NCI-H446 treated with DMSO at 0.1 percent for 48 hours (cell line): ENCODE results near the gene PROM1.

Source experiments
- DNase-seq: peaks from one replicate; lab custom pipeline; 2025; lab: John Stamatoyannopoulos, UW

The PROM1 gene

DNA sequence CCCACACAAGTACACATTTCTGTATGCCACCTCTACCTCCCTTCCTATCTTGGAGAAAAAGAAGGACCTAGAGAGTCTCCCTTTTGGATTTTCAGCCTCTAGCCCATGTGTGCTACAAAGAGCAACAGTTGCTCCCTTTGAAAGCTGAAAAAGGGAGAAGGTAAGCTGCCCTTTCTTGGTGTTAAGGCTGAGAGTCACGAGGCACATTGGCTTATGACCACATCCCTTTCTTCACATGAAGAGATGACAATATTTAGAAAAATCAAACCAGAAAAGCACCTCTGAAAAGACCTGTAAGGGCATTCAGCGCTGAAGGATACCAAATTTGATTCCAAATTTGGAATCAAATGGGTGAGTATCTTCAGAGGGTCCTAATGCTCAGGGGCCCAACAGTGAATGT lies 138.9 kb downstream of the PROM1 start:
- no peak for DNase-seq

DNA sequence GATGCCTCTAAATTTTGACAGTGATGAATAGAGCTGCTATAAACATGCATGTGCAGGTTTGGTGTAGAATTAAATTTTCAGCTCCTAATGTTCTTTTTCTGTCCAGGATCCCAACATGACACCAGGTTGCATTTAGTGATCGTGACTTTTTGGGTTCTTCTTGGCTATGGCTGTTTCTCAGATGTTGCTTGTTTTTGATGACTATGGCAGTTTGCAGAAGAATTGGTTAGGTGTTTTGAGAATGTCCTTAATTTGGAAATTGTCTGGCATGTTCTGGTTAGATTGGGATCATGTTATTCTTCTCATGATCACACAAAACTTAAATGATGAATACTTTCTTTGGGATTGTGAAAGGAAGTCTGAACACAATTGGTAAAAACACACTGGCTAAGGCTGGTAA lies 141.5 kb downstream of the PROM1 start:
- DNase-seq = no peak

DNA sequence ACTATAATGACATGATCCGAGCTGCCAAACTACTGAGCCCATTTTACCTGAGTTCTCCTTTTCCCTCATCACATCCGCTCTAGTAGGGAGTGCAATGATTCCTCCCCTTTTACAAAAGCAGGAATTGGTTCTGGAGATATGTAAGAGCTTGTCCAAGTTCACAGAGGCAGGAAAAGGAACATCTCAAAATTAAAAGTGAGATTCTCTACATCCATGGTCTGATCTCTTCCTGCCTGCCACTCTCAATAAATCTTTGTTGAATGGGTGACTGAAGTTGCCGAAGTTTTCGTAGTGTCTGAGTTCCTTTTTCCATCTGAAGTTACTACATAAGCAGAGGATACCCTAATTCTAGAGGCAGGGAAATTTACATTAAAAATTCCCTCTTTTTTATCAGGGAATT lies 145.2 kb downstream of the PROM1 start, which contains the start of gene FGFBP1:
TSS of gene FGFBP1 (minus strand) at position 101 of the 400 bp plus-strand sequence. CDS start 2,108 bp downstream, outside the sequence.
- no peak for DNase-seq

DNA sequence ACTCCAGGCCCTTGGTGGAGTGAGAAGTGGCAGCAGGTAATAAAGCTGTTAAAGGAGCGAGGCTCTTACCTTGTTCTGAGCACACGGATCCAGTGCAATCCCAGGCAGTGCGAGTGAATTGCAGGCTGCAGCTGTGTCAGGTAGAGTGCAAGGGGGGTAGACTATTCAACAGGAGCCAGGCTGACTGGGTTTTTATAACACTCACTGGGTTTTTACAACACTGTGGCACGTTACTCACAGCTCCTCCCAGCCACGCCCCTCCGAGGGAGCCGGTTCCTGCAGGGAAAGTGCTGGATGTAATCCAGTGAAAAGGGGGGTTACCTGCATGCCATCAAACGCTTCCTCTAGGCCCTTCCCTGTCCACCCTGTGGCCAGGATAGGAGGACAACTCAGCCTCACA lies 145.6 kb downstream of the PROM1 start:
- DNase-seq = no peak

DNA sequence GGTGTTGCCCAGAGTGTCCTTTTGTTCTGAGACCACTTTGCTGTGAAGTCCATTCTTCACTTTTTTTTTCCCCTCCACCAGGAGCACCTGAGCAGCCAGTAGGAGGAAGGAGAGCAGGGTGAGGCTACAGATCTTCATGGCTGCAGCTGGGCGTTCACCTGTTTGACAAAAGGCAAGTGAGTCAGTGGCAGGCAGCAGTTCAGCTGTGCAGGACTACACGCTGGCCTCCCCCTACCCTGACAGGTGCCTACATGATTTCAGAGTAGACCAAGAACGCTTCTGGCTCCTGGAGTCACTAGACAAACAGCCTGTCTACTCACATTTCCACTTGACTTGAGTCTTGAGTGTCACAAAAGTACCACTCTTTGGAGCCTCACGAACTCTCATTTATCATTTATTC lies 147.3 kb downstream of the PROM1 start:
- no peak for DNase-seq

GRCh38 chr4:15935504-15936402 lies 148.1 kb downstream of the PROM1 start:
- no peak for DNase-seq

DNA sequence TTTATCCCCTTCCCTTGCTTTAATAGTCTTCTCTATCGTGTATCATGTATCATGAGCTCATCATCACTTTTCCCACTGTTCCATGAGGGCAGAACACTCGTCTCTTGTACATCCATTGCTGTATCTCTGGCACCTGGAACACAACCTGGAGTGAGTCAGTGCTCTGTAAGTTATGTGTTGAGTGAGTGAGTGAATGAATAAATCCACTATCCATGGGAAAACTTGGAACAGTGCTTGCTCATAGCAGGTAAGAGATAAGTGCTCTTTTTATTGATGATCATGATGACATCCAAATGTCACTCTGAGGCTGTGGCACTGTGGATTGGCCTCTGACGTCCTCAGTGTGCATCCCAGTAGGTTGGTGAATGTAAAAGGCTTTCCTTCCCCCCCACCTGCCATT lies 149.6 kb downstream of the PROM1 start:
- DNase-seq = no peak

DNA sequence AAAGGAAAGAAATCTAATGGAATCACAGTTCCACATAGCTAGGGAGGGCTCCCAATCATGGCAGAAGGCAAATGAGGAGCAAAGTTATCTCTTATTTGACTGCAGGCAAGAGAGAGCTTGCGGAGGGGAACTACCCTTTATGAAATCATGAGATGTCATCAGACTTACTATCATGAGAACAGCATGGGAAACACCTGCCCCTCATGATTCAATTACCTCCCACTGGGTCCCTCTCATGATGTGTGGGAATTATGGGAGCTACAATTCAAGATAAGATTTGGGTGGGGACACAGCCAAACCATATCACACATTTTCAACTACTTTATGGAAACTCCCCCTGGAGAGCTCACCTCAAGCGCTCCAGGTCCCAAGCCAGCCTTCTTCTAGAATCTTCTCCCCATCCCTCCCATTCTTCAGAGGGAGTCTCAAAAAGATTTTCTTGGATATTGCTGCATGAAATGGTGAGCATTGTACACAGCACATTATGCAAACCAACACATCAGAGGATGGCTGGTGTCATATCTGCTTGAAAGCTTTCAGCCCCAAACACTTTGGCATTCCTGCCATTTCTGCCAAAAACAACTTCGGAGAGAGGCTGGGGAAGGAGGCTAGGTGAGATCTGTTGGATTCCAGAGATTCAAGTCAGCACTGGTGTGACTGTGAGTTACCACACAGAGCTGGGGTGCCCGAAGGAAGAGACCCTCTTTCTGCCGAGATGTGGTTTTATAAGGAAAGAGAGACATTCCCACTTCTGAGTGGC lies 152.2 kb downstream of the PROM1 start:
- no peak for DNase-seq

DNA sequence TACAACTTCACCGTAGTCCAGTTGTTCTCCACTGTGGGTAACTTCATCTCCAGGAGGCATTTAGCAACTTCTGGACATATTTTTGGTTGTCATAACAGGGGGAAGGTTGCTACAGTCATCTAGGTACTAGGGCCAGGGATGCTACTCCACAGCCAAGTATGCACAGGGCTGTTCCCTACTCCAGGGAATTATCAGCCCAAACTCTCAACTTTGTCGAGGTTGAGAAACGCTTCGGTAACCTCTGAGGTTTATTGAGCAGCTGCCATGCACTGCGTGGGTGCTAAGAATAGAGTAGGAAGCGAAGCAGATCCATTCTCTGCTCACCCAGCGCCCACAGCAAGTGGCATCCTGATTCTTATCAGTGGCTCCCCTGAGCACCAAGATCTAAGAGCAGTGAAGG lies 153.5 kb downstream of the PROM1 start:
- no peak for DNase-seq

GRCh38 chr4:15929540-15929939 lies 154.3 kb downstream of the PROM1 start:
- peak; percentile 21 for DNase-seq

DNA sequence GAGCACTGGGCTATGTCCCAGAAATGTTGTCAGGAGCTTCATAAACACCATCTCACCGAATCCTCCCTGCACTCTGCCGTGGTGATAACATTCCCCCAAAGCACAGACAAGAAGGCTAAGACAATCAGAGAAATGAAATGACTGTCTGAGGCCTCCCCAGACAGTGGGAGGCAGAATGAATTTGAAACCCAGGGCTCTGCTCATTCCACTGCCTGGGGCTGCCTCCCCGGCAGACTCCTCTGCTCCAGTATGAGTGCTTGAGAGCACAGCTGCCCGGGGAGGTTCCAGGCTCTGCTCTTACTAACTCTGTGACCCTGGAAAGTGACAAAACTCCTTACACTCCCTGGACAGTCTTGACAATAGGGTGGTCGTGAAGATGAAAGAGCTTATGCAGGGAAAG lies 154.9 kb downstream of the PROM1 start:
- no peak for DNase-seq

DNA sequence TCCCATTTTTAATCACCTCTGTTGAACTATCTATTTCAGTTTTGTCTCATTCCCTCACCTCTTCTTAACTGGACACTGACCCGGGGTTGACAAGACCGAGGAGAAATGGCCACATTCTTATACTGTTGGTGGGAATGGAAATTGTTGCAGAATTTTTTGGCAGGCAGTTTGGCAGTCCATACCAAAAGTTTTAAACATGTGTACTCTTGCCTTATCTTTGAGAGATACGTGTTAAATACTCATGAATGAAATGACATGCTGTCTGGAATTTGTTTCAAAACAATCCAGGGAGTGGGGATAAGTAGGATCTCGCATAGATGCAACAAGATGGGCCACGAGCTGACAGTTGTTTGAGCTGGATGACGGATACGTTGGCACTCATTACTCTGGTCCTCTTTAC lies 157.3 kb downstream of the PROM1 start:
- DNase-seq = no peak

DNA sequence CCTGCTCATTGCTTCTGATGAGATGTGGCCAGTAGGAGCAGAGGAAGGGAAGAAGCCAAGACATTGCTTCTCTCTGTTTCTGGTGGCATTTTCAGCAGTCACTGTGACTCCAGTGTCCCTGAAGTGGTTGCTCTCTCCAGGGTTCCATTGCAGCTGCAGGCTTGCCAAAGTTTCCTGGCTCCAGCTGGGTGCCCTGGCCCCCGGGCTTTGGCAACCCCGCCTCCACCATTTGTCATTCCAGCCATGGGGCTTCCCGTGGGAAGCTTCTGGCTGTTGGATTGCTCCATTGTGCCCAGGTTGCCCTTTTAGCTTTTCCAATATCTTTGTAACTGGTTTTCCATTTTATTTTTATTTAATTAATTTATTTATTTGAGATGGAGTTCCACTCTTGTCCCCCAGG lies 158.0 kb downstream of the PROM1 start:
- no peak for DNase-seq

GRCh38 chr4:15921592-15921932 lies 162.3 kb downstream of the PROM1 start:
- DNase-seq = no peak

DNA sequence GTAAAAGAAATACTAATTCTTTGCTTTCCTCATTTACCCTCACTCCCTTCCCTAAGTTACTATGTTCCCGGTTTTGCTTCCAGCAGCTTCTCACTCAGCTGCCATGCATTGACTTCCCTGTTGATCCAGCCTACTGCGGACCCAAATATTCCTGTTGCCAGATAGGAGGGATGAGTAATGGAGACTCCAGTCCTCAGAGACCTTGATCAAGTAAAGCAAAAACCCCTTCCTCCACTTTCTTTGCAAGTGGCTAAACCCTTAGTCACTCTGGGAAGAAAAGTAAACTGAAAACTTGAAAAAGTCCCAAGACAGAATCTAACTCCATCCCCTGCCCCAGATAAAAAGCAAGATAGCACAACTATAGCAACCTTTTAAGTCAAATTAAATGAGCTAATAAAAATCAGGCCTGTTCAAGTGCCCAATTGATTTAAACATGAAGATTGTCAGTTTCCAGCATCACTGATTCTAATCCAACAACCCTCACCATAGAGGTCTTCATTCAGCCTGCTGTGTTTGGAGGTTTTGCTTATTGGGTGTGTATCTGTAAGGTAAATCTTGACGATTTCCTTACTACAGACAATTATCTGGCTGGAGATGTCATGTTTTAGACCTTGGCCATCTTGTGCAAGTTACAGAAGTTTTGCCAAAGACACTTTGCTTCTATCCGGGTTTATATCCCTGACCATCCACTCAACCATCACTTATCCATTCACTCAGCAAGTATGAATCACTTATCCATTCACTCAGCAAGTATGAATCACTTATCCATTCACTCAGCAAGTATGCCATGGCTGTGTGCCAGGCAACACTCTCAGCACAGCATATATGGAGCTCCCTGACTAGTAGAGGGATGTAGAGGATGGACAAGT lies 162.9 kb downstream of the PROM1 start:
- DNase-seq = peak; percentile 68

DNA sequence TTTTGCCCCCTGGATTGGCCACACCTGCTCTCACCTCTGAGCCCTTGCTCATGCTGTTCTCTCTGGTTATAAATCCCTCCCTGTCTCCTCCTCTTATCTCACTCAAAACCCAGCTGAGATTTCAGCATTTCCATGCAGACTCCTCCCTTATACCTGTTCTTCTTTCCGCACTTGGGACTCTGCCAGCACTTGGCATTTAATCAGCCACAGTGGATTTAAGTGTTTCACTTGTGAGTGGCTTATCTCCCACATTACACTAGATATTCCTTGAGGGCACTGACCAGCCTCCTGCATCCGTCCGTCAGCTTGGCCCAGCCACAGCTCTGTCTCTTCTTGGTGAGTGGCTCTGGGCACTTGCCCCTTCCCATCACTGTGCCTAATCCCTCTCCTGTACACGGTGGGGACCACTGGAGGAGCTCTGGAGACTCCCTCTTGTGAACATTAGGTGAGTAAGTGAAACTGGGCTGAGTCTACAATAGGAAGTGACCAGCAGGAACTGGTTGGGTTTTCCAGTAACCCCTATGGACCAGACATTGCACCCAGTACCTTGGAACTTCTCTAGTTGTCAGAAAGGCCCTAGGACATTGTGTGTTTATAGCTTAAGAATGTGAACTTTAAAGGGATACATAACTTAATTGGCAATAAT lies 165.2 kb downstream of the PROM1 start:
- DNase-seq = no peak
